ENCODE data around the gene NSUN5.
"Not testable (repeated sequence)": the region's sequence is repeated elsewhere in the genome, so short reads cannot be mapped to it uniquely, and the experiment has no call there.

Gene NSUN5

DNA sequence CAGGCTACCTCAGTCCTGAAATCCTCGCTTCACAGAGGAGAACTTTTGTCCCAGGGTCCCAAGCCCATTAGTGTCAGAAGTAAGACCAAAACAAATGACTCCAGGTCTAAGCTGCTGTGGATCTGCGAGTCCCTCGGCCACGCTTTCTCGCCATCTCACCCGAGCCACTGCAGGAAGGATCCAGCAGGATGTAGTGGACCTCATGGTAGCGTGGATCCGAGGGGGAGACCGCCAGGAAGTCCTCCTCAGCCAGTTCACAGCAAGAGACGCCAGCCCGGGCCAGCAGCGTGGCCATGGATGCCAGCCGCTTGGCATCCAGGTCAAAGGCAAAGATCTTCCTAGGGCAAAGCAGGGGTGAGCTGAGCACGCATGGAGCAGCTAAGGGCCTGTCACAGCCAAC is 4.6 kb downstream of the NSUN5 start:
- Histone ChIP-seq H3K79me2 (ENCODE audit: insufficient read depth, low read length) (peaks cover 25% of the 10 kb centered on the region), H2AFZ (ENCODE audit: low read depth, low read length, severe bottlenecking) (no peak overlapping the region), H3K9me3 (ENCODE audit: insufficient read depth, low read length) (no peaks in the 10 kb centered on the region), H3K27ac (ENCODE audit: low read depth, low read length) (no peak overlapping the region), H3K9me2 (replicated peaks; ENCODE audit: insufficient read depth, low read length) (no peaks in the 10 kb centered on the region), H4K20me1 (ENCODE audit: low read depth, low read length) (no peaks in the 10 kb centered on the region), H3F3A (ENCODE audit: insufficient read depth) (no peaks in the 10 kb centered on the region), H3K9ac (ENCODE audit: low read length) (no peak overlapping the region), H3K4me2 (ENCODE audit: low read depth, low read length, poor library complexity, severe bottlenecking) (no peak overlapping the region), H3K4me3 (ENCODE audit: insufficient read depth, low read length, poor library complexity, severe bottlenecking) (no peak overlapping the region), H3K27me3 (ENCODE audit: low read length) (no peaks in the 10 kb centered on the region), H3K36me3 (ENCODE audit: low read length) (no peaks in the 10 kb centered on the region)
- no peak for TF ChIP-seq EZH2phosphoT487 (conservative IDR thresholded peaks at IDR 0.05; ENCODE audit: low read length)
- TF ChIP-seq, protein P1, sequence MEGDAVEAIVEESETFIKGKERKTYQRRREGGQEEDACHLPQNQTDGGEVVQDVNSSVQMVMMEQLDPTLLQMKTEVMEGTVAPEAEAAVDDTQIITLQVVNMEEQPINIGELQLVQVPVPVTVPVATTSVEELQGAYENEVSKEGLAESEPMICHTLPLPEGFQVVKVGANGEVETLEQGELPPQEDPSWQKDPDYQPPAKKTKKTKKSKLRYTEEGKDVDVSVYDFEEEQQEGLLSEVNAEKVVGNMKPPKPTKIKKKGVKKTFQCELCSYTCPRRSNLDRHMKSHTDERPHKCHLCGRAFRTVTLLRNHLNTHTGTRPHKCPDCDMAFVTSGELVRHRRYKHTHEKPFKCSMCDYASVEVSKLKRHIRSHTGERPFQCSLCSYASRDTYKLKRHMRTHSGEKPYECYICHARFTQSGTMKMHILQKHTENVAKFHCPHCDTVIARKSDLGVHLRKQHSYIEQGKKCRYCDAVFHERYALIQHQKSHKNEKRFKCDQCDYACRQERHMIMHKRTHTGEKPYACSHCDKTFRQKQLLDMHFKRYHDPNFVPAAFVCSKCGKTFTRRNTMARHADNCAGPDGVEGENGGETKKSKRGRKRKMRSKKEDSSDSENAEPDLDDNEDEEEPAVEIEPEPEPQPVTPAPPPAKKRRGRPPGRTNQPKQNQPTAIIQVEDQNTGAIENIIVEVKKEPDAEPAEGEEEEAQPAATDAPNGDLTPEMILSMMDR (IDR thresholded peaks at IDR 0.05; ENCODE audit: insufficient read depth, low read length, poor library complexity, severe bottlenecking) = no peak

DNA sequence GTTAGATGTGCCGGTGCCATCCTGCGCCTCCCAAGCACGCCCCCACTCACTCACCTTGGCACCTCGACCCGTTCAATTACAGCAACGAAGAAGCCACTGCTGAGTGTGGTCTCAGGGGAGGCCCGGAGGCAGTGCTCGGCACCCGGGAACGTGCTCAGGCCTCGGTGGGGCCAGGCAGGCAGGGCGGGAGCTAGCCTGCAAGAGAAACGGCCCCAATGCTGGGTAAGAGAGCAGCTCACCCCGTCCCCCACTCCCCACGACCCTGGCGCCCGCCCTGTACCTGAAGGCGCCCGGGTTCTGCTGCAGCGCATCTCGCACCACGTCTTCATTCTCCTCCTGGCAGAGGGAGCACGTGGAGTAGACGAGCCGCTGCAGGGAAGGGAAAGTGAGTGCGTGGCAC is 5.1 kb downstream of the NSUN5 start:
- no peak overlapping the region for H3K9ac ChIP-seq (ENCODE audit: low read length)
- no peak overlapping the region for H3K4me2 ChIP-seq (ENCODE audit: low read depth, low read length, poor library complexity, severe bottlenecking)
- H2AFZ ChIP-seq (ENCODE audit: low read depth, low read length, severe bottlenecking) = no peak overlapping the region
- H3F3A ChIP-seq (ENCODE audit: insufficient read depth) = no peaks in the 10 kb centered on the region
- H3K4me3 ChIP-seq (ENCODE audit: insufficient read depth, low read length, poor library complexity, severe bottlenecking) = no peak overlapping the region
- no peaks in the 10 kb centered on the region for H3K9me3 ChIP-seq (ENCODE audit: insufficient read depth, low read length)
- H3K27me3 ChIP-seq (ENCODE audit: low read length) = no peaks in the 10 kb centered on the region
- no peaks in the 10 kb centered on the region for H3K9me2 ChIP-seq (replicated peaks; ENCODE audit: insufficient read depth, low read length)
- H3K36me3 ChIP-seq (ENCODE audit: low read length) = no peaks in the 10 kb centered on the region
- TF ChIP-seq, protein P1 (IDR thresholded peaks at IDR 0.05; ENCODE audit: insufficient read depth, low read length, poor library complexity, severe bottlenecking) = no peak
- no peak for TF ChIP-seq EZH2phosphoT487 (conservative IDR thresholded peaks at IDR 0.05; ENCODE audit: low read length)
- H4K20me1 ChIP-seq (ENCODE audit: low read depth, low read length) = no peaks in the 10 kb centered on the region
- H3K27ac ChIP-seq (ENCODE audit: low read depth, low read length) = no peak overlapping the region
- peaks cover 23% of the 10 kb centered on the region for H3K79me2 ChIP-seq (ENCODE audit: insufficient read depth, low read length)

DNA sequence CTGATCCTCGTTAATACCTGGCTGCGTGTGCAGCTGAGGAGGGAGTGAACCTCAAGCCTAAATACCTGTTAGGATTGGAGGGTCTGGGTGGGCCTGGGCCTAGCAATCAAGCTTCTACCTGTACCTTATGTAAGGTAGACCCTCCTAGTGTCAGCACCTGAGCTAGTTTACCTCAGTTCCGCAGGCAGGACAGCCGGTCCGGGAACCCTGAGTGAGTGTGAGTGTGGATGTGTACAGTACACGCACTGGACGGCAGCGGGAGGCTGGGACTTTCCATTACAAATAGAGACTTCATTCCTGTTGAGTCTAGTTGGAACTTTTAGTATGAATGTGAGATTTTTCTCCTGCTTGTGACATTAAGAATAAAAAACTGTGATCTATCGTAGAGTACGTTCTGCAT is 5.8 kb downstream of the NSUN5 start:
- not testable (repeated sequence) for H3K9me3 ChIP-seq (ENCODE audit: insufficient read depth, low read length); H3K4me2 ChIP-seq (ENCODE audit: low read depth, low read length, poor library complexity, severe bottlenecking); H3K9me2 ChIP-seq (replicated peaks; ENCODE audit: insufficient read depth, low read length); H3K4me3 ChIP-seq (ENCODE audit: insufficient read depth, low read length, poor library complexity, severe bottlenecking); H4K20me1 ChIP-seq (ENCODE audit: low read depth, low read length); H2AFZ ChIP-seq (ENCODE audit: low read depth, low read length, severe bottlenecking); H3K27me3 ChIP-seq (ENCODE audit: low read length); H3K36me3 ChIP-seq (ENCODE audit: low read length); H3F3A ChIP-seq (ENCODE audit: insufficient read depth); H3K27ac ChIP-seq (ENCODE audit: low read depth, low read length); H3K9ac ChIP-seq (ENCODE audit: low read length)
- peaks cover 16% of the 10 kb centered on the region for H3K79me2 ChIP-seq (ENCODE audit: insufficient read depth, low read length)

DNA sequence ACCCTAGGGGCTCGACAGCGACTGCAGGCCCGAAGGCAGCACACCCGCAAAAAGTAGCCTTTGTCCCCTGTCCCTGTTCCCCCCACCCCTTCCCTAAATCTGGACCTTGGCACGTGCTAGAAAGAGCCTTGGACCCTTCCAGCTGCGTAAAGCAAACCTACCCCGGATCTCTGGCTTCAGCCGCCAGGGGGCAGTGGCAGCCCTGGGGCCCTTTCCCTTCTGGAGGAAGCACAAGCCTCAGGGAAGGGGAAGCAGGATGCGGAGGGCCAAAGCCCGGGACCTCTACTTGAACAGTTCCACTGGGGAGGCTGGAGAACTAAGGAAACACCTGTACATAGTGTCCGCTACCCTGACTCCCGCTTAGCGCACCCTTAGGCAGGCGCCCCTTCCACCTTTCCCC is 7.5 kb downstream of the NSUN5 start:
- not testable (repeated sequence) for H3K27me3 ChIP-seq (ENCODE audit: low read length); H3K4me3 ChIP-seq (ENCODE audit: insufficient read depth, low read length, poor library complexity, severe bottlenecking); H4K20me1 ChIP-seq (ENCODE audit: low read depth, low read length); H3K9me3 ChIP-seq (ENCODE audit: insufficient read depth, low read length); H3K4me2 ChIP-seq (ENCODE audit: low read depth, low read length, poor library complexity, severe bottlenecking); H3K9ac ChIP-seq (ENCODE audit: low read length); H2AFZ ChIP-seq (ENCODE audit: low read depth, low read length, severe bottlenecking); H3K9me2 ChIP-seq (replicated peaks; ENCODE audit: insufficient read depth, low read length); H3K36me3 ChIP-seq (ENCODE audit: low read length); H3K27ac ChIP-seq (ENCODE audit: low read depth, low read length); H3F3A ChIP-seq (ENCODE audit: insufficient read depth); H3K79me2 ChIP-seq (ENCODE audit: insufficient read depth, low read length)

DNA sequence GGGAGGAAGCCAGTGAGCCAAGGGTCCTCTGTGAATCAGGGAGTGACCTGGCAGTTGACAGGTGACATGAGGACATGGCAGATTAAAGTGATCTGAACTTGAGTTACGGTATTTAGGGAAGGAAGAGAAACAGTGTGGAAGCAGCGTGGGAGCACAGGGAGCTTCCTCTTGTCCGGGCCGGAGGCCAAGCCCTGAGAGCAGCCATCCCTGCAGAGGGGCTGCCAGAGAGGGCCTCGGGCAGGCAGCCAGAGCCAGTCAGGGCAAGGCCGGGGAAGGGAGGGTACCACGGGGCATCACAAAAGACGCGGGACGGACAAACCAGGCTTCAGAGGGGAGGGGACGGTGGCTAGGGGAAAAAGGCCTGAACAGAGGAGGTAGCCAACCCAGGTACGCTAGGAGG is 8.8 kb downstream of the NSUN5 start:
- not testable (repeated sequence) for H3F3A ChIP-seq (ENCODE audit: insufficient read depth); H4K20me1 ChIP-seq (ENCODE audit: low read depth, low read length); H3K4me3 ChIP-seq (ENCODE audit: insufficient read depth, low read length, poor library complexity, severe bottlenecking); H3K27ac ChIP-seq (ENCODE audit: low read depth, low read length); H2AFZ ChIP-seq (ENCODE audit: low read depth, low read length, severe bottlenecking); H3K79me2 ChIP-seq (ENCODE audit: insufficient read depth, low read length); H3K9ac ChIP-seq (ENCODE audit: low read length); H3K4me2 ChIP-seq (ENCODE audit: low read depth, low read length, poor library complexity, severe bottlenecking); H3K9me2 ChIP-seq (replicated peaks; ENCODE audit: insufficient read depth, low read length); H3K36me3 ChIP-seq (ENCODE audit: low read length); H3K27me3 ChIP-seq (ENCODE audit: low read length); H3K9me3 ChIP-seq (ENCODE audit: insufficient read depth, low read length)

DNA sequence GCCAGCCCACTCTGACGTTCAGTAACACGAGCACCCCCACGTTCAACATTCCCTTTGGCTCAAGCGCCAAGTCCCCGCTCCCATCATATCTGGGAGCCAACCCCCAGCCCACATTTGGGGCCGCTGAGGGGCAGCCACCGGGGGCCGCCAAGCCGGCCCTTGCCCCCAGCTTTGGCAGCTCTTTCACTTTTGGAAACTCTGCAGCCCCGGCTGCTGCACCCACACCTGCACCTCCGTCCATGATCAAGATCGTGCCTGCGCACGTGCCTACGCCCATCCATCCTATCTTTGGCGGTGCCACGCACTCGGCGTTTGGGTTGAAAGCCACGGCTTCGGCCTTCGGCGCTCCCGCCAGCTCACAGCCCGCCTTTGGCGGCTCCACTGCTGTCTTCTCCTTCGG is 10.9 kb downstream of the NSUN5 start:
- H3K27ac ChIP-seq (ENCODE audit: low read depth, low read length); H3K4me2 ChIP-seq (ENCODE audit: low read depth, low read length, poor library complexity, severe bottlenecking); H3K9me2 ChIP-seq (replicated peaks; ENCODE audit: insufficient read depth, low read length); H3K79me2 ChIP-seq (ENCODE audit: insufficient read depth, low read length); H3K27me3 ChIP-seq (ENCODE audit: low read length); H4K20me1 ChIP-seq (ENCODE audit: low read depth, low read length); H3F3A ChIP-seq (ENCODE audit: insufficient read depth); H3K9ac ChIP-seq (ENCODE audit: low read length); H2AFZ ChIP-seq (ENCODE audit: low read depth, low read length, severe bottlenecking); H3K9me3 ChIP-seq (ENCODE audit: insufficient read depth, low read length); H3K36me3 ChIP-seq (ENCODE audit: low read length); H3K4me3 ChIP-seq (ENCODE audit: insufficient read depth, low read length, poor library complexity, severe bottlenecking): not testable (repeated sequence)

DNA sequence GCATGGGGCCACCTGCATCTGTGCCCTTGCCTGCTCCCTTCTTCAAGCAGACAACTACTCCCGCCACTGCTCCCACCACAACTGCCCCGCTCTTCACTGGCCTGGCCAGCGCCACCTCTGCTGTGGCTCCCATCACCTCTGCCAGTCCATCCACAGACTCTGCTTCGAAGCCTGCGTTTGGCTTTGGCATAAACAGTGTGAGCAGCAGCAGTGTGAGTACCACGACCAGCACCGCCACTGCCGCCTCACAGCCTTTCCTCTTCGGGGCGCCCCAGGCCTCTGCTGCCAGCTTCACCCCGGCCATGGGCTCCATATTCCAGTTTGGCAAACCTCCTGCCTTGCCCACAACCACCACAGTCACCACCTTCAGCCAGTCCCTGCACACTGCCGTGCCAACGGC is 11.4 kb downstream of the NSUN5 start:
- not testable (repeated sequence) for H3K9ac ChIP-seq (ENCODE audit: low read length); H2AFZ ChIP-seq (ENCODE audit: low read depth, low read length, severe bottlenecking); H3K27ac ChIP-seq (ENCODE audit: low read depth, low read length); H3K27me3 ChIP-seq (ENCODE audit: low read length); H3K4me3 ChIP-seq (ENCODE audit: insufficient read depth, low read length, poor library complexity, severe bottlenecking); H3F3A ChIP-seq (ENCODE audit: insufficient read depth); H3K9me3 ChIP-seq (ENCODE audit: insufficient read depth, low read length); H3K4me2 ChIP-seq (ENCODE audit: low read depth, low read length, poor library complexity, severe bottlenecking); H3K36me3 ChIP-seq (ENCODE audit: low read length); H3K79me2 ChIP-seq (ENCODE audit: insufficient read depth, low read length); H4K20me1 ChIP-seq (ENCODE audit: low read depth, low read length); H3K9me2 ChIP-seq (replicated peaks; ENCODE audit: insufficient read depth, low read length)

Data from SU-DHL-6 (cell line).